IPS-18c (cell line): ENCODE results near the gene ACAD8.

ENCODE experiments used
- H3K4me3 ChIP-seq: 2 replicates; pipeline ENCODE4 v1.7.0; 2013; ENCODE audit warnings: low read depth, mild to moderate bottlenecking, low read length, moderate library complexity; ENCODE audit not compliant: insufficient read depth
- H3K9me3 ChIP-seq: one replicate; pipeline ENCODE4 v1.6.1; 2013; ENCODE audit warnings: mild to moderate bottlenecking, low read length, moderate library complexity; ENCODE audit not compliant: control insufficient read depth, insufficient read depth

Gene ACAD8

GRCh38 chr11:134258577-134258976 lies 5.2 kb downstream of the ACAD8 start:
- Histone ChIP-seq H3K9me3 (no peaks in the 10 kb centered on the region), H3K4me3 (no peak overlapping the region)

GRCh38 chr11:134260503-134260902 lies 7.1 kb downstream of the ACAD8 start:
- Histone ChIP-seq H3K4me3 (no peak overlapping the region), H3K9me3 (no peaks in the 10 kb centered on the region)

- Histone ChIP-seq H3K9me3 (no peaks in the 10 kb centered on the region), H3K4me3 (no peak overlapping the region)
Measured at GRCh38 chr11:134260983-134261382, 7.6 kb downstream of the ACAD8 start.

GRCh38 chr11:134261626-134262488 lies 8.5 kb downstream of the ACAD8 start:
- no peaks in the 10 kb centered on the region for H3K9me3 ChIP-seq

GRCh38 chr11:134264966-134265764 lies 11.8 kb downstream of the ACAD8 start:
- H3K4me3 ChIP-seq: no peak overlapping the region
- no peaks in the 10 kb centered on the region for H3K9me3 ChIP-seq

More at GRCh38 chr11:134261626-134262488, 8.5 kb downstream of the ACAD8 start:
- H3K4me3 ChIP-seq: no peak overlapping the region

GRCh38 chr11:134266440-134266839 lies 13.1 kb downstream of the ACAD8 start:
- Histone ChIP-seq H3K4me3 (no peak overlapping the region), H3K9me3 (no peaks in the 10 kb centered on the region)

- Histone ChIP-seq H3K9me3 (no peaks in the 10 kb centered on the region), H3K4me3 (no peak overlapping the region; the same call in 1 of the 2 replicates)
Measured at GRCh38 chr11:134266841-134267251, 13.5 kb downstream of the ACAD8 start.

- Histone ChIP-seq H3K4me3 (no peak overlapping the region), H3K9me3 (no peaks in the 10 kb centered on the region)
Measured at GRCh38 chr11:134267461-134267860, 14.1 kb downstream of the ACAD8 start.

- Histone ChIP-seq H3K4me3 (no peak overlapping the region), H3K9me3 (no peaks in the 10 kb centered on the region)
Measured at GRCh38 chr11:134267966-134268365, 14.6 kb downstream of the ACAD8 start.

- Histone ChIP-seq H3K9me3 (no peaks in the 10 kb centered on the region), H3K4me3 (no peak overlapping the region)
Measured at GRCh38 chr11:134270250-134270714, 16.9 kb downstream of the ACAD8 start.

GRCh38 chr11:134271978-134272377 lies 18.6 kb downstream of the ACAD8 start:
- Histone ChIP-seq H3K4me3 (no peak overlapping the region), H3K9me3 (no peaks in the 10 kb centered on the region)

GRCh38 chr11:134272381-134273316 lies 19.3 kb downstream of the ACAD8 start:
- peak overlapping the region; percentile 16 for H3K4me3 ChIP-seq
- H3K9me3 ChIP-seq: no peaks in the 10 kb centered on the region

GRCh38 chr11:134273317-134273712 lies 19.9 kb downstream of the ACAD8 start:
- Histone ChIP-seq H3K4me3 (peak overlapping the region; percentile 16), H3K9me3 (no peaks in the 10 kb centered on the region)

GRCh38 chr11:134275188-134275533 lies 21.8 kb downstream of the ACAD8 start:
- peak overlapping the region; percentile 78 for H3K4me3 ChIP-seq
- H3K9me3 ChIP-seq: no peaks in the 10 kb centered on the region

- peak within 1 kb of the TSS; percentile 78 for H3K4me3 ChIP-seq
Measured at GRCh38 chr11:134275534-134276395, 22.4 kb downstream of the ACAD8 start, which contains the start of gene GLB1L3. GLB1L3 (plus strand) TSS chr11:134276379; CDS start chr11:134276741, 362 bp downstream.

More at GRCh38 chr11:134275534-134276395, 22.4 kb downstream of the ACAD8 start, which contains the start of gene GLB1L3:
- H3K9me3 ChIP-seq: no peaks in the 10 kb centered on the region
